Endothelial cell of umbilical vein (primary cell): ENCODE measurements around the gene ZBTB37. TPM values are rescaled to one million over a fixed set of nuclear protein-coding genes. Genes with fewer than 3 reads are reported as not detected.
"Not testable (repeated sequence)": the region's sequence is repeated elsewhere in the genome, so short reads cannot be mapped to it uniquely, and the experiment has no call there.

Source experiments
- BruUV-seq: library from RNA; stranded (reverse); fragments of 400-500 nt; replicated peaks from 2 replicates; lab custom pipeline; 2021; lab: Mats Ljungman, UMichigan
- CTCF ChIA-PET: fragments of 300-600, 350-600 bp; sonication (Branson Sonifier 250); formaldehyde crosslinking; loops from one replicate; lab custom pipeline; 2021; ENCODE audit warnings: antibody characterized with exemption, inconsistent platforms; lab: Charles Lee
- POLR2A ChIA-PET: fragments of 300-600, 350-600 bp; sonication (Branson Sonifier 250); formaldehyde crosslinking; loops from one replicate; lab custom pipeline; 2021; ENCODE audit warnings: antibody characterized with exemption, inconsistent platforms; lab: Charles Lee
- DNase-seq: peaks from one replicate; pipeline ENCODE4 v3.0.0-alpha.2; 2011; ENCODE audit warnings: low read depth, low spot score
- FAIRE-seq: peaks from 2 replicates; lab custom pipeline; 2011; peaks lifted over from hg19 to GRCh38; lab: Jason Lieb, UNC
- H2AFZ ChIP-seq: 2 replicates; pipeline ENCODE4 v1.6.0; 2012; ENCODE audit warnings: low read depth, low read length, control low read depth, inconsistent platforms
- H3K27ac ChIP-seq: 2 replicates; pipeline ENCODE4 v1.5.1; 2011; ENCODE audit warnings: low read depth, mild to moderate bottlenecking, control low read depth, low read length, moderate library complexity; ENCODE audit not compliant: insufficient read depth
- H3K27me3 ChIP-seq, 2 experiments: 2 replicates each; pipeline versions ENCODE4 v1.6.0 to v1.6.1; 2011; ENCODE audit warnings: low read length in 2 of 2, mixed read lengths in 1 of 2; ENCODE audit not compliant: control insufficient read depth in 2 of 2, insufficient read depth in 2 of 2
- H3K36me3 ChIP-seq, 2 experiments: 2 replicates in 1 of 2; 3 replicates in 1 of 2; pipeline ENCODE4 v1.5.1; 2011; ENCODE audit warnings: low read length in 2 of 2, mild to moderate bottlenecking in 1 of 2, moderate library complexity in 1 of 2; ENCODE audit not compliant: control insufficient read depth in 2 of 2, insufficient read depth in 2 of 2; ENCODE audit errors: extremely low read depth in 1 of 2
- H3K4me1 ChIP-seq: 3 replicates; pipeline ENCODE4 v1.5.1; 2011; ENCODE audit warnings: mild to moderate bottlenecking, low read length; ENCODE audit not compliant: control insufficient read depth, insufficient read depth; ENCODE audit errors: extremely low read depth
- H3K4me2 ChIP-seq: 2 replicates; pipeline ENCODE4 v1.6.1; 2011; ENCODE audit warnings: low read length, control low read depth, mixed read lengths; ENCODE audit not compliant: insufficient read depth
- H3K4me3 ChIP-seq, 3 experiments: fragments of 200-600 bp in 1 of 3; sonication (generic), shearing (Covaris generic) in 1 of 3; replicated peaks in 1 of 3; 2 replicates each; pipeline ENCODE4 v1.5.1; 2011 to 2016; ENCODE audit warnings: control low read depth in 3 of 3, low read length in 3 of 3, mild to moderate bottlenecking in 2 of 3, inconsistent platforms in 1 of 3, low read depth in 1 of 3, moderate library complexity in 1 of 3; ENCODE audit not compliant: insufficient read depth in 1 of 3
- H3K79me2 ChIP-seq: 2 replicates; pipeline ENCODE4 v1.6.0; 2012; ENCODE audit warnings: low read length, inconsistent platforms; ENCODE audit not compliant: control insufficient read depth, insufficient read depth
- H3K9ac ChIP-seq: replicated peaks from 2 replicates; pipeline ENCODE3; 2011; ENCODE audit warnings: low read length, control low read depth; ENCODE audit not compliant: insufficient read depth; ENCODE audit errors: extremely low read depth
- H3K9me1 ChIP-seq: replicated peaks from 3 replicates; pipeline ENCODE4 v1.6.0; 2011; ENCODE audit warnings: mild to moderate bottlenecking, low read length; ENCODE audit not compliant: control insufficient read depth, insufficient read depth; ENCODE audit errors: extremely low read depth
- H3K9me3 ChIP-seq: replicated peaks from 2 replicates; pipeline ENCODE4 v1.5.1; 2012; ENCODE audit warnings: low read length, inconsistent platforms; ENCODE audit not compliant: control insufficient read depth, insufficient read depth
- H4K20me1 ChIP-seq: replicated peaks from 2 replicates; pipeline ENCODE3; 2011; ENCODE audit warnings: mild to moderate bottlenecking, low read length; ENCODE audit not compliant: control insufficient read depth, insufficient read depth; ENCODE audit errors: extremely low read depth
- CTCF ChIP-seq, 2 donors: IDR thresholded peaks; 1 replicate in 1 of 2; 2 replicates in 1 of 2; pipeline ENCODE4 v1.5.1; 2011; ENCODE audit warnings: low read length in 2 of 2, mild to moderate bottlenecking in 2 of 2, moderate library complexity in 2 of 2, control low read depth in 1 of 2, inconsistent platforms in 1 of 2, low read depth in 1 of 2; ENCODE audit not compliant: insufficient read depth in 1 of 2; ENCODE audit errors: extremely low read depth in 1 of 2
- EZH2 ChIP-seq: IDR thresholded peaks from 2 replicates; pipeline ENCODE4 v1.6.1; 2012; ENCODE audit warnings: borderline replicate concordance, low read depth, mild to moderate bottlenecking, moderate library complexity, low read length, inconsistent platforms; ENCODE audit not compliant: severe bottlenecking
- FOS ChIP-seq: IDR thresholded peaks from 2 replicates; pipeline ENCODE4 v1.6.1; 2011; ENCODE audit warnings: mild to moderate bottlenecking, low read length, moderate library complexity, borderline replicate concordance; ENCODE audit not compliant: insufficient read depth
- GATA2 ChIP-seq: IDR thresholded peaks from 2 replicates; pipeline ENCODE4 v1.7.0; 2011; ENCODE audit warnings: low read depth, mild to moderate bottlenecking, moderate library complexity, mixed read lengths, low read length; ENCODE audit not compliant: insufficient read length, insufficient read depth
- JUN ChIP-seq: IDR thresholded peaks from 2 replicates; pipeline ENCODE4 v1.6.1; 2011; ENCODE audit warnings: borderline replicate concordance, low read depth; ENCODE audit not compliant: insufficient read length, insufficient read depth
- MAX ChIP-seq: IDR thresholded peaks from 2 replicates; pipeline ENCODE4 v1.6.1; 2011; ENCODE audit not compliant: insufficient read depth, insufficient read length
- MYC ChIP-seq: IDR thresholded peaks from one replicate; pipeline ENCODE4 v1.6.1; 2011; ENCODE audit warnings: mild to moderate bottlenecking, low read depth, low read length
- POLR2A ChIP-seq: IDR thresholded peaks from 2 replicates; pipeline ENCODE4 v1.6.1; 2012; ENCODE audit warnings: low read depth, mild to moderate bottlenecking, control low read depth, low read length
- POLR2AphosphoS5 ChIP-seq: IDR thresholded peaks from 2 replicates; pipeline ENCODE4 v1.6.1; 2012; ENCODE audit warnings: low read depth, mild to moderate bottlenecking, control low read depth, low read length, moderate library complexity; ENCODE audit not compliant: insufficient read depth
- dilution Hi-C: fragments of 300-500 bp; cut with MboI; formaldehyde crosslinking; loops from one replicate; pipeline ENCODE4 v1.15.0; 2019; ENCODE audit warnings: low sequenced_read_pairs; ENCODE audit not compliant: extremely low pct_ligation_motif_present
- intact Hi-C: fragments of 100-400 bp; cut with micrococcal nuclease; formaldehyde crosslinking; loops from one replicate; pipeline ENCODE4 v1.10.0; 2022
- polyA plus RNA-seq, 4 experiments: library from polyadenylated mRNA; depleted of rRNA in 3 of 4; stranded (reverse) in 3 of 4; unstranded in 1 of 4; fragments of >200 nt; gene quantifications; 2 replicates each; pipeline versions ENCODE4 v1.2.1 to v1.2.3, GENCODE V29; 2011 to 2012; ENCODE audit warnings: missing spikeins in 1 of 4
- total RNA-seq: library from RNA; stranded (reverse); gene quantifications from 2 replicates; pipeline ENCODE4 v1.2.3, GENCODE V29; 2021

Gene ZBTB37
- total and polyA plus RNA-seq, 2 donors (not counting 3 experiments of a cell fraction or from before 2014, with no cell fraction given) = 0.94 to 5.9 TPM

DNA sequence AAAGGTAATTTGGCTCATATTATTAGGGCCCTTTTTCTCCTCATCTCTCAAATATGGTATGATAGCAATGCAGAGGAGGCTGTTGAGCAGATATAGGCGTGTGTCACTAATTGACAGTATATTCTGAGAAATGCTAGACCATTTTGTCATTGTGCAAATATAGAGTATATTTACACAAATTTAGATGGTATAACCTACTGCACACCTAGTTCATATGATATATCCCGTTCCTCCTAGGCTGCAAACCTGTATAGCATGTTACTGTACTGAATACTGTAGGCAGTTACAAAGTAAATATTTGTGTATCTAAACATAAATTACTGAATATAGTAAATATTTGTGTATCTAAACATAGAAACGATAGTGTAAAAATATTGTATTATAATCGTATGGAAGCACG is 8.6 kb downstream of the ZBTB37 start:
- Histone ChIP-seq H3K36me3 (no peaks in the 10 kb centered on the region), H3K9ac (no peak overlapping the region), H4K20me1 (no peaks in the 10 kb centered on the region), H3K27me3 (no peaks in the 10 kb centered on the region), H3K4me2 (no peak overlapping the region), H2AFZ (no peak overlapping the region), H3K9me1 (no peaks in the 10 kb centered on the region), H3K27ac (no peak overlapping the region), H3K4me1 (peaks cover 6% of the 10 kb centered on the region), H3K4me3 (no peak overlapping the region), H3K79me2 (no peaks in the 10 kb centered on the region), H3K9me3 (no peaks in the 10 kb centered on the region)
- no TSS peak for BruUV-seq
- intact Hi-C loops (no loop called here), dilution Hi-C loops (no loop called here)
- no peak for DNase-seq
- no peak for FAIRE-seq
- CTCF ChIA-PET = no interaction called here
- TF ChIP-seq POLR2AphosphoS5 = no peak
- POLR2A ChIA-PET = no interaction called here

DNA sequence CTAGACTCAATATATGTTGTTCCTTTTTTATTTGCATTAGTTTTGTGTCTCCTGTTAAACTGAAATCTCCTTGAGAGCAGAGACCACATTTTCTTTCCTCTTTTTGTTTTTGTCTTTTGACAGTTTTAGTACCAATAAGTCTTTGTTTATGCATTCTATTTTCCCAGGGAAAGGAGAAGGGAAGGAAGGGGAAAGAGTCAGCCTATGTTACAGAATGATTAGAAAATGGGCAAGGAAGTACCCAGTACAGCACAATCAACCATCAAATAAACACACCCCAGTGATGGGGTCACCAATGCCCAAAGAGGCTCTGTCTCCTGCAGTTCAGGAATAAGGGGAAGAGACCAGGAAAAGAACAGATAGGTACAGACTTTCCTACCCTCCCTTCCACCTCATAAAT is 10.1 kb downstream of the ZBTB37 start:
- peaks cover 6% of the 10 kb centered on the region for H3K4me1 ChIP-seq
- H3K27ac ChIP-seq = no peak overlapping the region
- no peaks in the 10 kb centered on the region for H3K27me3 ChIP-seq
- no TSS peak for BruUV-seq
- no peaks in the 10 kb centered on the region for H4K20me1 ChIP-seq
- H3K4me3 ChIP-seq = no peak overlapping the region
- dilution Hi-C loops (no loop called here), intact Hi-C loops (no loop called here)
- H3K9ac ChIP-seq = no peak overlapping the region
- H2AFZ ChIP-seq = no peak overlapping the region
- no peaks in the 10 kb centered on the region for H3K36me3 ChIP-seq
- H3K4me2 ChIP-seq = no peak overlapping the region
- FAIRE-seq (no peak), DNase-seq (peak; percentile 94)
- no peaks in the 10 kb centered on the region for H3K9me3 ChIP-seq
- ChIA-PET POLR2A (interaction anchor here (0.6 kb wide), 1 partner anchor 8 kb away, joined by 3 read pairs; no protein-coding TSS in a partner anchor), CTCF (interaction anchor here (1.0 to 1.5 kb wide), 2 partner anchors 8 to 10 kb away, joined by 3 to 4 read pairs; partner anchors contain the start of genes GAS5 and ZBTB37)
- TF ChIP-seq GATA2 = no peak
- no peak for TF ChIP-seq JUN
- no peak for TF ChIP-seq FOS
- no peak for TF ChIP-seq CTCF (IDR thresholded peaks at IDR 0.05; ENCODE audit: extremely low read depth in 1 of 2, insufficient read depth in 1 of 2, low read depth in 1 of 2, low read length in 2 of 2)
- TF ChIP-seq EZH2 = no peak
- TF ChIP-seq MAX = no peak
- TF ChIP-seq MYC = no peak
- TF ChIP-seq POLR2AphosphoS5 = no peak
- TF ChIP-seq POLR2A = no peak
- no peaks in the 10 kb centered on the region for H3K79me2 ChIP-seq
- H3K9me1 ChIP-seq = no peaks in the 10 kb centered on the region

- DNase-seq, H3K9me3 ChIP-seq, H3K27ac ChIP-seq, H3K36me3 ChIP-seq, H3K4me1 ChIP-seq, H3K9ac ChIP-seq, H3K9me1 ChIP-seq, POLR2A ChIA-PET, dilution Hi-C loops, H2AFZ ChIP-seq, H4K20me1 ChIP-seq, CTCF ChIA-PET, BruUV-seq, H3K79me2 ChIP-seq, H3K27me3 ChIP-seq, FAIRE-seq, H3K4me3 ChIP-seq, H3K4me2 ChIP-seq, intact Hi-C loops: not testable (repeated sequence)
Observed at GRCh38 chr1:173881117-173881516, 12.9 kb downstream of the ZBTB37 start.
